Posterior vena cava (tissue), 2 donors: ENCODE results near the gene TEX19. TPM values are rescaled to one million over a fixed set of nuclear protein-coding genes. Genes with fewer than 3 reads are reported as not detected.
"Not testable (repeated sequence)": the region's sequence is repeated elsewhere in the genome, so short reads cannot be mapped to it uniquely, and the experiment has no call there.

Experiments used
- DNase-seq: peaks from one replicate; pipeline ENCODE4 v3.0.0-alpha.2; 2020; ENCODE audit warnings: low spot score
- intact Hi-C, 2 donors: fragments of 100-400 bp; cut with DNase I; formaldehyde crosslinking; loops; one replicate each; pipeline versions ENCODE4 v1.14.1 to v1.14.2; 2022 to 2023
- total RNA-seq, 2 donors: library from RNA; stranded (reverse); fragmentation: NEBNext Ultra II Directional; extraction: Animal tissue kit (Norgen Biotek cat#: 25700); gene quantifications; one replicate each; pipeline ENCODE4 v1.2.1, GENCODE V29; 2021
- donor health status: DM: yes; HTN: yes; CAD: no.
- donor health status: DM: yes; HTN: yes; CAD: no.

The TEX19 gene
- total RNA-seq, 2 donors from 2014 or later: not detected

DNA sequence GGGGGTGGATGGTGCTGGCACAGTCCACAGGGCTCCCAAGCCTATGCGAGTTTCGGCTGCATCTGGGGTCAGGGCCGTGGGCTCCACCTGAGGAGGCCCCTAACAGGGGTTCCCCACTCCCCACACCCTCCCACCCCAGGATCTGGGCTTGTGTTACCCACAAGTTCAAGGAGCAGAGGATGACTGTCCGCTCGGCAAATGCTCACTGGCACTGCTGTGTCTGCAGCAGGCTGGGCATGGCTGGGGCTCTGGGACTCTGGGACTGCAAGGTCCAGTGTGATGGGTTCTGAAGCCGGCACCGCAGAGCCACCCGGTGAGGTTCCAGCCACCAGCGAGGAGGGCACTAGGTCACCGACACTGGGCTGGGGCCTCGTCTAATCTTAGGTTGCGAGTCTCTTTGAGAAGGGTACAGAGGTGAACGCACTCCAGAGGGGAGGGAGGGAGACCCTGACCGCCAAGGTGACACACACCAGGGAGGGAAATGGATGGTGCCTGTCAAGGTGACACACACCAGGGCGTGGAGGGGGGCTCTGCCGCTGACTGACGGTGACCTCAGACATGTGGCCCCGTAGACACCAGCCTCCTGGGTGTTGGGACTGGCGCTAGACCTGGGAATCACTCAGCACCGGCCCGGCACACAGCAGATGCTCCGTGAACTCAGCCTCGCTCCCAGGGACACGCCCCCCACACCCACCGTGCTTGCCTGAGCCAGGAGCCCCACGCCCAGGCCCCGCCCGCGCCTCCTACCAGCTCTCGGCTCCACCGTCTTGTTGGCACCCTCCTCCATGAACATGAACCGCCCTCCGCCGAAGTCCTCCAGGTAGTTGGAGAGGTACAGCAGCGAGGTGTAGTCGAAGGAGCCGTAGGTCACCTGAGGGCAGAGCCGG lies 38.6 kb downstream of the TEX19 start:
- DNase-seq: peak; percentile 73
- intact Hi-C loops: no loop called here

DNA sequence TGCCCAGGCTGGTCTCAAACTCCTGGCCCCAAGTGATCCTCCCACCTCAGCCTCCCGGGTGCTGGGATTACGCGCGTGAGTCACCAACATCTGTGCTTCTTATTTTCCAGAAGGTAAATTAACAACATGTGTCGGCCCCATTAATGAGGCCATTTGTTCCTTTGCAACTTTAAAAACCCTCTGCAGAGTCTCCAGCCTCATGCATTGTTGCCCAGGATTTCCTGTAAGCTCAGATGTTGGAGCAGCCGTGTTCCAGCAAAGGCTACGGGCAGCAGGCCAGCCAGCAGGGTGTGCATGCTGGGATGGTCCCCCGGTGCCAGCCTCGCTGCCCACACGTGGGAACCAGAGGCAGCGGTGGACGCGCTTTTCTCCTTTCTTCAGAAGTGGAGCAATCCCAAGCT lies 40.0 kb downstream of the TEX19 start:
- intact Hi-C loops: no loop called here
- DNase-seq: peak; percentile 81

- peak; percentile 68 for DNase-seq
- intact Hi-C loops: no loop called here
Observed at GRCh38 chr17:82399601-82400101, 40.6 kb downstream of the TEX19 start.

DNA sequence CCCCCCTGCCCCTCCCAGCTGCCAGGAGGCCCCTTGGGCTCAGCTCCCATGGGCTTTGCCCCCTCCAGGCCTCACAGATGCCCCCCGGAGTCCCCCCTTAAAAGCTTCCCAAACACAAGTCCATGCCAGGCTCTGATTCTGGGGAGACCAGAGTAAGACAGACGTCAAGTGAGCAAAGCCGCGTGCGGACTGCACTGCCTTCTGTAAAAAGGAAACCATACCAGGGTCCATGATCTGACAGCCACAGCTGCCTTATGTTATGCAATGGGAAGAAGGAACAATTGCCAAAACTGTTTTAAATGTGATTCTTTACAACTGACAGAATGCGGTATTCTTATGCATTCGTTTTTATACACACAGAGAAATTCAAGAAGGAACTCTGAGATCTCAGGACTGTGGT lies 41.2 kb downstream of the TEX19 start:
- no peak for DNase-seq
- intact Hi-C loops: no loop called here

- peak; percentile 90 for DNase-seq
- intact Hi-C loops: no loop called here
Observed at GRCh38 chr17:82400830-82401229, 41.8 kb downstream of the TEX19 start.

DNA sequence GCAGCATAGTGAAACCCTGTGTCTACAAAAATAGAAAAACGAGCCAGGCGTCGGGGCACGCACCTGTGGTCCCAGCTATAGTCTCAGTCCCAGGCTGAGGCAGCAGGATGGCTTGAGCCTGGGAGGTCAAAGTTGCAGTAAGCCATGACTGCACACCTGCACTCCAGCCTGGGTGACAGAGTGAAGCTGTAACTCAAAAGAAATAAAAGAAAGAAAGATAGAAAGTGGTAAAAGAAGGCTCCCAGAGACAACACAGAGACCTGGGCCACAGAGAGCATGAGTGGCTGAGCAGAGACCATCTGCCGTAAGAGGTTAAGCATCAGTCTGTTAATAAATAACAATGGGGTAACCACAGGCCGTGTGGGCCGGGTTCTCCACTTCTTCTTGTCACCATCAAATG lies 43.8 kb downstream of the TEX19 start:
- intact Hi-C loops: no loop called here
- no peak for DNase-seq

DNA sequence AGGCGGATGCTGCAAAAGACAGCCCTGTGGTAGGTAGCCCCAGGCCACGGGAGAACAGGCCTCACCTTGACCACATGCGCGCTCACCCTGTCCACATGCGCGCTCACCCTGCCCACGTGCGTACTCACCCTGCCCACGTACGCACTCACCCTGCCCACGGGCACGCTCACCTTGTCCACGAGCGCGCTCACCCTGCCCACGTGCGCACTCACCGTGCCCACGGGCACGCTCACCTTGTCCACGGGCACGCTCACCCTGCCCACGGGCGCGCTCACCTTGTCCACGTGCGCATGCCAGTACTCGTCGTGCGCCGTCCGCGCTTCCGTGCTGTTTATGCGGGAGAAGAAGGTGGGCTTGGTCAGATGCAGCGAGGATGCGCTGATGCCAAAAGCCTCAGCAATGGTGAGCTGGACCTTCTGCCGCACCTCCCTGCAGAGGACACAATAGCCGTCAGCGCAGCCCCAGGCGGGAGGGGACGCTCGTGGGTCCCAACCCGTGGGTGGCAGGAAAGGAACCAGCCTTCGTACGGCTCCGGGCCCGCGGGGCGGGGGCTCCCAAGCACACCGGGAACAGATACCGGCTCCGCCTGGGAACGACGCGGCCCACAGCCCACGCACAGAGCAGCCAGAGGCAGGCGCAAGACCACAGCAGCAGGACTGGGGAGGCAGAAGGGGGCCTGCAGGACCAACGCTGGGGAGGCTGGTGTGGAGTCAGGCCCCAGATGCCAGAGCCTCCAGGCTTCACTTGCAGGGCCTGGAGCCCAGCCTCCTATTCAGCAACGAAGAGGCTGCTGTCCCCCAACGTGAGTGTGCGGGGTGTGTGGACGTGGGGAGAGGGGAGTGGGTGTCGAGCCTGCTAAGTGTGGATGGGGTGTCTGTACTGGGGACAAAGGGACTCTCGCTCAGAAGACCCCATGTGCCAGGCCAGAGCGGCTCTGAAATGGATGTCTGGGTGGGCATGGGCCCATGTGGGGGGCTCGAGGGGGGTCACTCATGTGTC lies 44.9 kb downstream of the TEX19 start:
- intact Hi-C loops: no loop called here
- no peak for DNase-seq

- no peak for DNase-seq
- intact Hi-C loops: no loop called here
Observed at GRCh38 chr17:82405051-82405450, 46.0 kb downstream of the TEX19 start.

- intact Hi-C loops: no loop called here
- no peak for DNase-seq
Observed at GRCh38 chr17:82406131-82406671, 47.2 kb downstream of the TEX19 start.

GRCh38 chr17:82407255-82407654 lies 48.2 kb downstream of the TEX19 start:
- intact Hi-C loops: no loop called here
- DNase-seq: no peak

DNA sequence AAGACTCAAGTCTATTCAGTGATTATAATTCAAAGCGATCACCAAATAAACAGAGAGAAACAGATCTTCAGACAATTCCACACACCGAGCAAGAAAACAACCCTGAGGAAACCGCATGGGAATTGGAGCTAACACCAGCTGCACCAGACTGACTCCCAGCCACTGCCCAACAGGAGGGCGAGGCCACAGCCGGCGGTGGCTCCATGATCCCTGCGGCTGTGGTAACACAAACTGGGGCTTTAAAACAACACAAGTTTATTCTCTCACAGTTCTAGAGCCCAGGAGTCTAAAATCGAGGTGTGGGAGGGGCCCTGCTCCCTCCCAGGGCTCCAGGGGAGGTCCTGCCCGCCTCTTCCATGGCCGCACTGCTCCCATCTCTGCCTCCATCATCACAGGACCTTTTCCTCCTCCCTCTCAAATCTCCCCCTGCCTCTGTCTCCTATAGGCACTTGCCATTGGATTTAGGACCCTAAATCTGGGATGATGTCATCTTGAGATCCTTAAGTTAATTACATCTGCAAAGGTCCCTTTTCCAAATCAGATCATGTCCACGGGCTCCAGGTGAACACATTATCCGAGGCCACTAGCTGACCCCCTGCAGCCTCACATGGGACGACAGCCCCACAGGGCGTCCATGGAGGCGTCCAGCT lies 49.4 kb downstream of the TEX19 start:
- intact Hi-C loops: no loop called here
- DNase-seq: no peak

GRCh38 chr17:82408938-82409318 lies 49.9 kb downstream of the TEX19 start:
- intact Hi-C loops: no loop called here
- DNase-seq: no peak

DNA sequence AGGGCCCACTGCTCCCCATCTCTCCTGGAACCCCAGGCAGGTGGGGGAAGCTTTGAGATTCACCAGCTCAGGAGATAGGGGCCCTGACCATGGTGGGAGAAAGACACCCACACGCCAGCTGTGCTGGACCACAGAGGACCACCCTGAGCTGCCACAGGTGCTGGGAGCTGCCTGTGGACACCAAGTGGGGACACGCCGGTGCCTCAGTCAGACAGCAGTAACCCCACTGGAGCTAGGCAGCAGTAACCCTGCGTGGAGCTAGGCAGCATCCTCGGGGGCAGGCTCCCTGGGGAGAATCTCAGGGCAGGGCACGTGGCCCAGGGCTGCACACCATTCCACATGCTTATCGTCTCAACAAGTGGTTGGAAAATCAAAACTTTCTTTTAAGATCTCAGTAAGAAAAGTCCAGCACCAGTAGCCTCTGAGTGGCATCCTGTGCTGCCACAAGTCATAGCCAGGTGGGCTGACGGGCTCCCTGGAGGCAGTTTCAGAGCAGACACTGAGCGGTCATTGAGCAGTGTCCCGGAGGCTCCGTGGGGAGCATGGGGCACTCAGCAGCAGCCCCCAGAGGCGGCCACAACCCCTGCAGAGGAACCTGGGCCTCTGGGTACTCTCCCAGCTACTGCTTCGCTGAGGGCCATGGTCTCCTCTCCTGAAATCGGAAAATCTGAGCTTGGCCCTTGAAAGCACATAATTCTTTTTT lies 51.1 kb downstream of the TEX19 start:
- no peak for DNase-seq
- intact Hi-C loops: loop anchor here in 1 of 2 donors (5.0 kb wide), 1 partner anchor 58 kb away; no protein-coding TSS in a partner anchor

DNA sequence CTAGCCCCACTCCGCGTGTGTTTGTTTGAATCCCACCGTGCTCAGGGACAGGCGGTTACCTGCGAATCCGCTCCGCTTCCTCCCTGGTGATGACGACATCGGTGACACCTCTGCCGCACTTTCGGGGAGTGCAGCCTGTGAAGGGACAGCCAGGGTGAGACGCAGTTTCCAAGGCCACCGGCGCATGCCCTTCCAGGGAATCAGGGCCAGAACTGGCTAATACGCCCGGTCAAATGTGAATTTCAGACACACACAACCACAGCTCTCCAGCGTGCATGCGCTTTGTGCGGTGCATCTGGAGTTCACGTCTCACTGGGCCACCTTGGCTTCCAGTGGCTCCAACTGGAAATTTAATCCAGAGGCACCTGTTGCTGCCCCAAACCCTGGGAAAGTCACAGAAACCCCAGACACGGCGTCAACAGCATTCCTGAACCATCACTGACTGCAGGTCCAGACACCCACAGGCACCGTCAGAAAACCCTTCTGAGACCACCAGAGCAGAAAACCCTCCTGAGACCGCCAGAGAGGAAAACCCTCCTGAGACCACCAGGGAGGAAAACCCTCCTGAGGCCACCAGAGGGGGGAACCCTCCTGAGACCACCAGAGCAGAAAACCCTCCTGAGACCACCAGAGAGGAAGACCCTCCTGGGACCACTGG lies 52.5 kb downstream of the TEX19 start:
- no peak for DNase-seq
- intact Hi-C loops: loop anchor here (2.0 to 5.0 kb wide), 2 partner anchors 59 kb away; no protein-coding TSS in a partner anchor

DNA sequence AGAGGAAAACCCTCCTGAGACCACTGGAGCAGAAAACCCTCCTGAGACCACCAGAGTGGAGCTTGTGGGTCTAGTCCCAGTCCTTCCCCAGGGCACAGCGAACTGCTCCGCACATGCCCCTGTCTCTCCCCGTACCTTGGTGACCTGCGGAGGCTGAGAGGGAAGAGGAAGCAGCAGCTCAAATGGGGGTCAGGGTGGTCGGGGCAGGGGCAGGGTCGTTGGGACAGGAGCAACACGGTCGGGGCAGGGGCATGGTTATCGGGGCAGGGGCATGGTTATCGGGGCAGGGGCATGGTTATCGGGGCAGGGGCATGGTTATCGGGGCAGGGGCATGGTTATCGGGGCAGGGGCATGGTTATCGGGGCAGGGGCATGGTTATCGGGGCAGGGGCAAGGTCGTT lies 53.0 kb downstream of the TEX19 start:
- intact Hi-C loops: loop anchor here (2.0 to 5.0 kb wide), 2 partner anchors 59 to 60 kb away; no protein-coding TSS in a partner anchor
- DNase-seq: not testable (repeated sequence)

DNA sequence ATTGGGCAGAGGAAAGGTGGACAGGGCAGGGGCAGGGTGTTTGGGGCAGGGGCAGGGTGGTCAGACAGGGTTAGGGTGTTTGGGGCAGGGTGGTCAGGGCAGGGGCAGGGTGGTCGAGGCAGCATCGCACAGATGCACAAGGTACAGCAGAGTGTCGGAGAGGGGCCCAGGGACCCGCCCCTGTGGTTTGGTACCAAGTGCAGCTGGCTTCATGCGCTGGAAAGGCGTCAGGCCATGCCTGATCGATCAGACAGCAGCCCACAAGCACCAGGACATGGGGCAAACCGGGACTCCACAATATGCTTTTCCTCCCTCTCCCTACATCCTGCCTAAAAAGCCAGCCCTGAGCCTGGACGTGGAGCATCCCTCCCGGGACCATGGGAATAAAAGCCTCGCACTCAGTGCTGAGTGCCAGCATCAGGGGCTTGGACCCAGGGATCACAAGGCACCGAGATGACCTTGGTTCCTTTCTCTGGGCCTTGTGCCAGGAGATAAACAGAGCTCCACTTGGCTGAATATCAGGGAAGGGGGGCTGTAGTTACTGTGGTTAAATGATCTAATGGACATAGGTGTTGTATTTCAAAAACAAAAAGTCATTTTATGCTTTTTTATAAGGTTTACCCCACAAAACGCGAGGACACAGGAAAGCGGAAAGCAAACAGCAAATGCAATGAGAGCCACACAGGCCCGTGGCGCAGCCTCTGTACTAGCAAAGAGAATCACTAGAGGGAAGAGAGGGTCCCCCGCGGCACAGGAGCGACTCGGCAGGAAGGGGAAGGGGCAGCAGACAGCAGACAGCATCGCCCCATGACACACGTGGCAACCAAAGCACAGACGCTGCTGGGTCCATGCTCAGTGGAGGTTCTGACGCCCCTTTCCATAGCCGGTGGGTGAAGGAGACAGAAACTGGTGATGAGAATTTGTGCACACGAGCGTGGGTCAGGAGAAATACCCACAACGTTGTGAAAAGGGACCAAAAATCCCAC lies 53.8 kb downstream of the TEX19 start:
- intact Hi-C loops: loop anchor here (2.0 to 5.0 kb wide), 2 partner anchors 60 to 61 kb away; no protein-coding TSS in a partner anchor

More for the DNA sequence above, 53.8 kb downstream of the TEX19 start:
- DNase-seq: no peak
